Spleen (tissue), 7 donors: ENCODE results near the gene WASL.

Experiments
- POLR2A ChIP-seq, 3 donors: fragments of 450-650 bp; IDR thresholded peaks; one replicate each; pipeline ENCODE4 v1.5.1; 2017; ENCODE audit warnings: antibody characterized with exemption in 3 of 3, mild to moderate bottlenecking in 1 of 3
- TF ChIP-seq, protein P1 (sequence below), 11 experiments: fragments of 200-600 bp in 7 of 11; fragments of 450-650 bp in 4 of 11; sonication (generic) in 4 of 11; IDR thresholded peaks in 8 of 11; conservative IDR thresholded peaks in 3 of 11; 1 replicate in 7 of 11; 2 replicates in 4 of 11; pipeline versions ENCODE4 v1.4.0 to v1.8.0; 2016 to 2021; ENCODE audit warnings: antibody characterized with exemption in 11 of 11, inconsistent platforms in 4 of 11, mild to moderate bottlenecking in 1 of 11
- donor health status: DM: no; HTN: no; CAD: no; lungs with moderate emphysema.
- donor health status: DM: no; HTN: no; CAD: no.
- donor health status: DM: no; HTN: no; CAD: no.

GRCh38 chr7:123788584-123788983 lies 39.8 kb upstream of the WASL start:
- no peak for TF ChIP-seq POLR2A (IDR thresholded peaks at IDR 0.05)
- TF ChIP-seq, protein P1, sequence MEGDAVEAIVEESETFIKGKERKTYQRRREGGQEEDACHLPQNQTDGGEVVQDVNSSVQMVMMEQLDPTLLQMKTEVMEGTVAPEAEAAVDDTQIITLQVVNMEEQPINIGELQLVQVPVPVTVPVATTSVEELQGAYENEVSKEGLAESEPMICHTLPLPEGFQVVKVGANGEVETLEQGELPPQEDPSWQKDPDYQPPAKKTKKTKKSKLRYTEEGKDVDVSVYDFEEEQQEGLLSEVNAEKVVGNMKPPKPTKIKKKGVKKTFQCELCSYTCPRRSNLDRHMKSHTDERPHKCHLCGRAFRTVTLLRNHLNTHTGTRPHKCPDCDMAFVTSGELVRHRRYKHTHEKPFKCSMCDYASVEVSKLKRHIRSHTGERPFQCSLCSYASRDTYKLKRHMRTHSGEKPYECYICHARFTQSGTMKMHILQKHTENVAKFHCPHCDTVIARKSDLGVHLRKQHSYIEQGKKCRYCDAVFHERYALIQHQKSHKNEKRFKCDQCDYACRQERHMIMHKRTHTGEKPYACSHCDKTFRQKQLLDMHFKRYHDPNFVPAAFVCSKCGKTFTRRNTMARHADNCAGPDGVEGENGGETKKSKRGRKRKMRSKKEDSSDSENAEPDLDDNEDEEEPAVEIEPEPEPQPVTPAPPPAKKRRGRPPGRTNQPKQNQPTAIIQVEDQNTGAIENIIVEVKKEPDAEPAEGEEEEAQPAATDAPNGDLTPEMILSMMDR (IDR thresholded peaks at IDR 0.05 in 8 of 11, conservative IDR thresholded peaks at IDR 0.05 in 3 of 11) = no peak
